H1 (cell line): ENCODE data around the gene CBX4. TPM values are rescaled to one million over a fixed set of nuclear protein-coding genes. Genes with fewer than 3 reads are reported as not detected.

Experiments
- CTCF ChIA-PET: fragments of 300-600 bp; sonication (Branson Sonifier 250); formaldehyde crosslinking; loops from one replicate; lab custom pipeline; 2021; ENCODE audit not compliant: partially characterized antibody; lab: Charles Lee
- POLR2A ChIA-PET: fragments of 300-600 bp; sonication (Branson Sonifier 250); formaldehyde crosslinking; loops from one replicate; lab custom pipeline; 2021; ENCODE audit warnings: inconsistent platforms; ENCODE audit not compliant: partially characterized antibody; lab: Charles Lee
- DNase-seq, 2 experiments: peaks; one replicate each; pipeline versions ENCODE4 v3.0.0 to v3.0.0-alpha.2; 2010 to 2022; ENCODE audit warnings: low spot score in 2 of 2, low read depth in 1 of 2, mixed read lengths in 1 of 2
- FAIRE-seq: peaks from 2 replicates; lab custom pipeline; 2011; peaks lifted over from hg19 to GRCh38; lab: Jason Lieb, UNC
- H2AFZ ChIP-seq: 2 replicates; pipeline ENCODE4 v1.8.1; 2012; ENCODE audit warnings: low read length, inconsistent platforms
- H2AK5ac ChIP-seq: 2 replicates; pipeline ENCODE4 v1.6.1; 2013; ENCODE audit warnings: low read depth, low read length
- H2BK120ac ChIP-seq: replicated peaks from 2 replicates; pipeline ENCODE3; 2013; ENCODE audit warnings: low read depth, low read length, inconsistent platforms
- H2BK12ac ChIP-seq: 2 replicates; pipeline ENCODE4 v1.6.1; 2013; ENCODE audit warnings: low read depth, low read length
- H2BK15ac ChIP-seq: 2 replicates; pipeline ENCODE4 v1.6.1; 2013; ENCODE audit warnings: low read length
- H2BK20ac ChIP-seq: 2 replicates; pipeline ENCODE4 v1.6.1; 2013; ENCODE audit warnings: low read length
- H2BK5ac ChIP-seq: 2 replicates; pipeline ENCODE4 v1.6.1; 2013; ENCODE audit warnings: low read depth, low read length
- H3K14ac ChIP-seq: 2 replicates; pipeline ENCODE4 v1.6.1; 2013; ENCODE audit warnings: inconsistent platforms; ENCODE audit not compliant: insufficient read length
- H3K18ac ChIP-seq: 2 replicates; pipeline ENCODE4 v1.6.1; 2013; ENCODE audit warnings: low read length; ENCODE audit errors: extremely low read depth
- H3K23ac ChIP-seq: 2 replicates; pipeline ENCODE4 v1.6.1; 2013; ENCODE audit warnings: inconsistent platforms; ENCODE audit not compliant: insufficient read length
- H3K23me2 ChIP-seq: 2 replicates; pipeline ENCODE4 v1.6.1; 2013; ENCODE audit warnings: low read depth, low read length
- H3K27ac ChIP-seq: 2 replicates; pipeline ENCODE4 v1.6.1; 2011; ENCODE audit warnings: low read depth, low read length, inconsistent platforms
- H3K27me3 ChIP-seq, 4 experiments: replicated peaks in 1 of 4; 1 replicate in 1 of 4; 2 replicates in 3 of 4; pipeline versions ENCODE4 v1.6.1 to v1.8.1; 2011 to 2013; ENCODE audit warnings: low read length in 3 of 4, mild to moderate bottlenecking in 3 of 4, inconsistent platforms in 2 of 4, mixed read lengths in 2 of 4, moderate library complexity in 1 of 4; ENCODE audit not compliant: control insufficient read depth in 3 of 4, insufficient read depth in 3 of 4; ENCODE audit errors: extremely low read depth in 1 of 4
- H3K36me3 ChIP-seq, 4 experiments: 2 replicates each; pipeline versions ENCODE4 v1.6.1 to v1.8.1; 2011 to 2013; ENCODE audit warnings: mild to moderate bottlenecking in 4 of 4, low read length in 3 of 4, moderate library complexity in 2 of 4, control low read depth in 1 of 4, inconsistent platforms in 1 of 4; ENCODE audit not compliant: insufficient read depth in 4 of 4, control insufficient read depth in 2 of 4
- H3K4ac ChIP-seq: replicated peaks from 2 replicates; pipeline ENCODE3; 2013; ENCODE audit warnings: low read length, low read depth, mixed read lengths, inconsistent platforms; ENCODE audit not compliant: insufficient read length
- H3K4me1 ChIP-seq, 4 experiments: replicated peaks in 1 of 4; 1 replicate in 1 of 4; 2 replicates in 3 of 4; pipeline versions ENCODE4 v1.6.1 to v1.8.1; 2011 to 2013; ENCODE audit warnings: low read length in 3 of 4, inconsistent platforms in 2 of 4, mixed read lengths in 1 of 4; ENCODE audit not compliant: insufficient read depth in 4 of 4, control insufficient read depth in 3 of 4
- H3K4me2 ChIP-seq, 2 experiments: 2 replicates each; pipeline versions ENCODE4 v1.6.1 to v1.8.1; 2011 to 2013; ENCODE audit warnings: low read depth in 2 of 2, low read length in 2 of 2, control low read depth in 1 of 2, inconsistent platforms in 1 of 2, mild to moderate bottlenecking in 1 of 2; ENCODE audit not compliant: insufficient read depth in 1 of 2
- H3K4me3 ChIP-seq, 4 experiments: fragments of 200-600, 300-600 bp in 1 of 4; sonication (generic), shearing (Covaris generic), sonication (Bioruptor Twin) in 1 of 4; 2 replicates each; pipeline versions ENCODE4 v1.5.1 to v1.8.1; 2011 to 2016; ENCODE audit warnings: low read length in 4 of 4, low read depth in 3 of 4, control low read depth in 2 of 4, inconsistent platforms in 2 of 4, mild to moderate bottlenecking in 2 of 4, mixed read lengths in 1 of 4, moderate library complexity in 1 of 4; ENCODE audit not compliant: insufficient read depth in 2 of 4; ENCODE audit errors: extremely low read depth in 1 of 4
- H3K56ac ChIP-seq: replicated peaks from 2 replicates; pipeline ENCODE3; 2013; ENCODE audit warnings: low read depth, mild to moderate bottlenecking, mixed read lengths, low read length, inconsistent platforms; ENCODE audit not compliant: insufficient read length
- H3K79me1 ChIP-seq: 2 replicates; pipeline ENCODE4 v1.6.1; 2013; ENCODE audit warnings: low read depth, low read length, control low read depth
- H3K79me2 ChIP-seq, 2 experiments: 2 replicates each; pipeline versions ENCODE4 v1.6.1 to v1.8.1; 2012 to 2013; ENCODE audit warnings: low read length in 2 of 2, mild to moderate bottlenecking in 2 of 2, inconsistent platforms in 1 of 2; ENCODE audit not compliant: insufficient read depth in 2 of 2, control insufficient read depth in 1 of 2
- H3K9ac ChIP-seq, 4 experiments: replicated peaks in 1 of 4; 1 replicate in 1 of 4; 2 replicates in 3 of 4; pipeline versions ENCODE4 v1.6.1 to v1.8.1; 2011 to 2013; ENCODE audit warnings: low read depth in 3 of 4, low read length in 3 of 4, control low read depth in 2 of 4, mild to moderate bottlenecking in 2 of 4, moderate library complexity in 2 of 4, inconsistent platforms in 1 of 4; ENCODE audit errors: extremely low read depth in 1 of 4
- H3K9me3 ChIP-seq, 2 experiments: 2 replicates each; pipeline versions ENCODE4 v1.6.1 to v1.8.1; 2012 to 2013; ENCODE audit warnings: mild to moderate bottlenecking in 2 of 2, moderate library complexity in 2 of 2, control low read depth in 1 of 2, inconsistent platforms in 1 of 2, low read depth in 1 of 2, low read length in 1 of 2, mixed read lengths in 1 of 2; ENCODE audit not compliant: insufficient read depth in 2 of 2
- H4K20me1 ChIP-seq, 2 experiments: replicated peaks in 1 of 2; 2 replicates each; pipeline versions ENCODE3 to v1.8.1; 2011 to 2013; ENCODE audit warnings: inconsistent platforms in 2 of 2, low read length in 2 of 2, mild to moderate bottlenecking in 1 of 2; ENCODE audit not compliant: insufficient read depth in 2 of 2, control insufficient read depth in 1 of 2
- H4K5ac ChIP-seq: 2 replicates; pipeline ENCODE4 v1.6.1; 2013; ENCODE audit warnings: low read length, low read depth, mixed read lengths, inconsistent platforms; ENCODE audit not compliant: insufficient read length
- H4K8ac ChIP-seq: 2 replicates; pipeline ENCODE4 v1.8.0; 2013; ENCODE audit warnings: mild to moderate bottlenecking, moderate library complexity, low read length, inconsistent platforms; ENCODE audit not compliant: insufficient read depth; ENCODE audit errors: extremely low read depth
- H4K91ac ChIP-seq: replicated peaks from 2 replicates; pipeline ENCODE3; 2013; ENCODE audit warnings: low read length, mixed read lengths, inconsistent platforms; ENCODE audit not compliant: insufficient read length
- CREB1 ChIP-seq: IDR thresholded peaks from 2 replicates; pipeline ENCODE4 v1.6.1; 2012; ENCODE audit warnings: inconsistent platforms
- HDAC6 ChIP-seq: IDR thresholded peaks from one replicate; pipeline ENCODE4 v1.7.1; 2012; ENCODE audit warnings: low read depth, mild to moderate bottlenecking, inconsistent platforms, low read length, moderate library complexity
- KDM4A ChIP-seq: IDR thresholded peaks from one replicate; pipeline ENCODE4 v1.7.1; 2012; ENCODE audit warnings: low read depth, mild to moderate bottlenecking, moderate library complexity, low read length, inconsistent platforms; ENCODE audit not compliant: severe bottlenecking
- KDM5A ChIP-seq: fragments of 200-600 bp; IDR thresholded peaks from 2 replicates; pipeline ENCODE4 v1.7.1; 2012; ENCODE audit warnings: mild to moderate bottlenecking, low read length, inconsistent platforms, mixed read lengths
- NANOG ChIP-seq: IDR thresholded peaks from 2 replicates; pipeline ENCODE4 v1.6.1; 2011; ENCODE audit warnings: low read length, low read depth, mild to moderate bottlenecking, inconsistent platforms; ENCODE audit not compliant: insufficient read depth, poor library complexity, severe bottlenecking
- PHF8 ChIP-seq: fragments of 200-600 bp; sonication (generic); conservative IDR thresholded peaks from 2 replicates; pipeline ENCODE4 v1.7.1; 2012; ENCODE audit warnings: low read depth, mild to moderate bottlenecking, inconsistent platforms, low read length, moderate library complexity
- POU5F1 ChIP-seq: IDR thresholded peaks from 2 replicates; pipeline ENCODE4 v1.6.1; 2011; ENCODE audit warnings: low read depth, mild to moderate bottlenecking, low read length, moderate library complexity
- RFX5 ChIP-seq: IDR thresholded peaks from 2 replicates; pipeline ENCODE4 v1.6.1; 2011; ENCODE audit warnings: low read depth, low read length, improper control_type of control experiment, borderline replicate concordance
- SIRT6 ChIP-seq: IDR thresholded peaks from one replicate; pipeline ENCODE4 v1.7.1; 2012; ENCODE audit warnings: low read length, inconsistent platforms
- SUZ12 ChIP-seq: fragments of 200-600 bp; sonication (generic); IDR thresholded peaks from 2 replicates; pipeline ENCODE4 v1.6.1; 2012; ENCODE audit warnings: mild to moderate bottlenecking, inconsistent platforms, low read length, moderate library complexity, mixed read lengths
- TAF1 ChIP-seq: IDR thresholded peaks from 2 replicates; pipeline ENCODE4 v1.6.1; 2011; ENCODE audit warnings: mild to moderate bottlenecking, low read depth, low read length
- WGBS, 2 experiments: shearing (Covaris generic) in 1 of 2; methylation state at CpG; one replicate each; pipeline versions ENCODE4 v1.1.6 to v1.1.7; 2013 to 2015; ENCODE audit warnings: low lambda C conversion rate in 2 of 2, mixed read lengths in 2 of 2, inconsistent platforms in 1 of 2, low coverage in 1 of 2, missing lambda C conversion rate in 1 of 2; ENCODE audit not compliant: insufficient replicate concordance in 2 of 2, insufficient coverage in 1 of 2, insufficient read length in 1 of 2; ENCODE audit errors: extremely low coverage in 1 of 2, missing lambda C conversion rate in 1 of 2; 5-methylcytosine and 5-hydroxymethylcytosine counted together
- polyA plus RNA-seq, 7 experiments: library from polyadenylated mRNA; depleted of rRNA in 3 of 7; stranded (reverse) in 5 of 7; unstranded in 2 of 7; fragments of >200 nt in 5 of 7; fragments of 200-250 nt in 2 of 7; gene quantifications; 1 replicate in 5 of 7; 2 replicates in 1 of 7; 4 replicates in 1 of 7; pipeline versions ENCODE4 v1.2.1 to v1.2.3, GENCODE V29; 2011 to 2013; ENCODE audit warnings: missing spikeins in 2 of 7, mixed read lengths in 2 of 7
- total RNA-seq: library from RNA; stranded (reverse); fragmentation: NEBNext Ultra II Directional; extraction: Animal tissue kit (Norgen Biotek cat#: 25700); gene quantifications from 2 replicates; pipeline ENCODE4 v1.2.1, GENCODE V29; 2021

CBX4 gene
- total and polyA plus RNA-seq, 2 of the 8 experiments (the other 6 are each of a cell fraction or from before 2014, with no cell fraction given) = 1.8 to 4.0 TPM

DNA sequence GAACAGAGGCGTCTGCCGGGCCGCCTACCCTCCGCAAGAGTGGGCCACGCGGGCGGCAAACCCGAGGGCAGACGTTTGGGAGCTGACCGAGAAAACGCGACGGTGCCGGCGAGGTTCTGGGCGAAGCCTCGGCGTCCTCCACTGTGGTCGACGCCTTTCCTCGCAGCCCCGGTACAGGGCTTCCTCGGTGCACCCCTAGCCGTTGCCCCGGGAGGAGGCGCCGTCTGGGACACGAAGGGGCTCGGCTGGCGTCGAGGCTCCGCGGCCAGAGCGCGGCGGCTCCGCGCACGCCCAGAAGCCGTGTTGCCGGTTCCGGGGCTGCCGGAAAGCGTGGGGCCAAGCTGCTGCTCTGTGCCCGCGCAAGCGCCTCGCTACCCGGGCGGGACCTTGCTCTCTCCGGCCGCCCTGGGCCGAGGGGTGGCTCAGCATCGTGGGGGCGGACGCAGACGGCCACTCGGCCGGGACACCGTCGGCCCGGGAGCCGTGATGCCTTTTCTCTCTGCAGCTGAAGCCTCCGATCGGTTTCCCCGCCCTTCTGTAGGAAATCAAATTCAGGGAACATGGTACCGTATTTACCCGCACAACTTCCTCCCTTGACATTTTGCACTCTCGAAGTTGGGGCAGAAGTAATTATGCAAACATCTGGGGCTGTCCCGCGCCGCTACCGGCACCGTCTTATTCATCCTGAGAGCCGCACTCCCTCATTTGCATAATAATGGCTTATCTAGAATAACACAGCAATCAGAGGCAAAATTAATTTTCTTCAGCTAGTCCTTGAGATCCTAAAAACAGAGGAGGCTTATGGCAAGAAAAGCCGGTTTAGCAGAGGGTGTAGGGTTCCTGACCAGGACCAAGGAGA, 35.0 kb downstream of the CBX4 start:
- Histone ChIP-seq H3K27ac (no peak overlapping the region), H4K8ac (peak overlapping the region; percentile 87; the same call in 1 of the 2 replicates), H2AK5ac (0 out of 2 replicates have a peak overlapping the region, but pooled peaks have one; percentile 7), H3K56ac (no peak overlapping the region), H2BK12ac (peak overlapping the region; percentile 53; the same call in 1 of the 2 replicates), H4K20me1 (peaks cover 4 to 36% of the 10 kb centered on the region in 2 experiments), H2BK15ac (0 out of 2 replicates have a peak overlapping the region, but pooled peaks have one; percentile 81), H4K5ac (no peak overlapping the region), H3K79me1 (no peaks in the 10 kb centered on the region), H3K9me3 (peaks cover 0 to 7% of the 10 kb centered on the region in 2 experiments; a peak in 3 of 4 replicates), H3K9ac (no peak overlapping the region), H3K4ac (no peak overlapping the region), H3K14ac (no peak overlapping the region), H2BK120ac (no peak overlapping the region), H4K91ac (no peak overlapping the region), H3K23me2 (peaks cover 2% of the 10 kb centered on the region), H3K79me2 (no peaks in the 10 kb centered on the region), H3K4me1 (peaks cover 4 to 56% (median 43%) of the 10 kb centered on the region in 4 experiments), H3K4me2 (peak overlapping the region; percentile 44 to 57), H3K4me3 (peak overlapping the region in 3 of 4 experiments; percentile 2 to 42 (median 10); a peak in 3 of 8 replicates), H3K23ac (no peak overlapping the region), H3K27me3 (peaks cover 93 to 100% (median 99%) of the 10 kb centered on the region in 4 experiments), H2BK5ac (peak overlapping the region; percentile 35; the same call in 1 of the 2 replicates), H3K36me3 (peaks cover 0 to 5% (median 0%) of the 10 kb centered on the region in 4 experiments; a peak in 1 of 8 replicates), H2BK20ac (no peak overlapping the region), H3K18ac (peak overlapping the region; percentile 76; the same call in 1 of the 2 replicates), H2AFZ (no peak overlapping the region)
- FAIRE-seq = no peak
- WGBS, 2 experiments = 4% methylated on average over 54 of the region's 76 CpGs; no CpG with 5 or more reads in 1 of the 2 experiments
- DNase-seq = peak in 1 of 2 experiments; percentile 70
- POLR2A ChIA-PET = interaction anchor here (1.0 to 24.0 kb wide), 13 partner anchors 8 to 57 kb away, joined by 3 to 374 read pairs (median 6); partner anchors contain the start of gene CBX4
- CTCF ChIA-PET = interaction anchor here (0.6 to 19.1 kb wide), 12 partner anchors 8 to 681 kb away, joined by 3 to 576 read pairs (median 8); partner anchors contain the start of gene CBX4
- TF ChIP-seq POU5F1 (peak; percentile 64), KDM4A (no peak), KDM5A (no peak), CREB1 (no peak), PHF8 (no peak), HDAC6 (no peak), TAF1 (no peak), NANOG (no peak), SIRT6 (no peak), SUZ12 (peak; percentile 80), RFX5 (no peak)
